HL-60 (cell line): ENCODE data around the gene ICAM1.

ENCODE experiments used
- DNase-seq, 2 experiments: peaks; one replicate each; pipeline ENCODE4 v3.0.0-alpha.2; 2010 to 2020; ENCODE audit warnings: low read depth in 1 of 2, low spot score in 1 of 2
- H3K27ac ChIP-seq: fragments of 250-450 bp; sonication (Bioruptor Pico); replicated peaks from 2 replicates; pipeline ENCODE4 v1.5.1; 2020; ENCODE audit warnings: mild to moderate bottlenecking, moderate library complexity
- H3K27me3 ChIP-seq: fragments of 250-450 bp; sonication (Bioruptor Pico); 2 replicates; pipeline ENCODE4 v1.5.1; 2021; ENCODE audit warnings: mild to moderate bottlenecking, moderate library complexity; ENCODE audit not compliant: insufficient read depth, poor library complexity, severe bottlenecking
- H3K4me3 ChIP-seq: replicated peaks from 2 replicates; pipeline ENCODE4 v1.5.1; 2011; ENCODE audit warnings: mild to moderate bottlenecking, control low read depth, low read length; ENCODE audit not compliant: insufficient read depth
- CTCF ChIP-seq: IDR thresholded peaks from one replicate; pipeline ENCODE4 v1.5.1; 2011; ENCODE audit warnings: low read length, control low read depth, inconsistent platforms; ENCODE audit not compliant: insufficient read depth
- GABPA ChIP-seq: IDR thresholded peaks from 2 replicates; pipeline ENCODE4 v1.6.1; 2012; ENCODE audit warnings: low read depth
- POLR2AphosphoS5 ChIP-seq: IDR thresholded peaks from 2 replicates; pipeline ENCODE4 v1.6.1; 2012; ENCODE audit warnings: low read depth
- REST ChIP-seq: IDR thresholded peaks from 2 replicates; pipeline ENCODE4 v1.6.1; 2012; ENCODE audit warnings: low read depth; ENCODE audit not compliant: insufficient replicate concordance
- SPI1 ChIP-seq: IDR thresholded peaks from 2 replicates; pipeline ENCODE4 v1.6.1; 2012; ENCODE audit warnings: low read depth, mild to moderate bottlenecking, borderline replicate concordance

Gene ICAM1

GRCh38 chr19:10293637-10294367 is 22.9 kb downstream of the ICAM1 start:
- TF ChIP-seq SPI1, result no peak
- TF ChIP-seq GABPA, result no peak
- TF ChIP-seq POLR2AphosphoS5, result no peak
- TF ChIP-seq REST, result no peak
- no peak for TF ChIP-seq CTCF
- H3K27me3 ChIP-seq, result peaks cover 66% of the 10 kb centered on the region
- no peak for DNase-seq
- H3K4me3 ChIP-seq, result no peak overlapping the region
- no peak overlapping the region for H3K27ac ChIP-seq

- no peak overlapping the region for H3K27ac ChIP-seq
- TF ChIP-seq GABPA (no peak), CTCF (no peak), REST (no peak), SPI1 (no peak), POLR2AphosphoS5 (no peak)
- H3K4me3 ChIP-seq, result no peak overlapping the region
- DNase-seq, result no peak
- peaks cover 60% of the 10 kb centered on the region for H3K27me3 ChIP-seq
These were observed 23.4 kb downstream of the ICAM1 start for GRCh38 chr19:10294368-10294697.

- no peak for DNase-seq
- no peak for TF ChIP-seq REST
- TF ChIP-seq GABPA, result no peak
- peak overlapping the region; percentile 20; the same call in 1 of the 2 replicates for H3K4me3 ChIP-seq
- H3K27ac ChIP-seq, result no peak overlapping the region
- H3K27me3 ChIP-seq, result peaks cover 51% of the 10 kb centered on the region
These were observed 24.5 kb downstream of the ICAM1 start for GRCh38 chr19:10295305-10295846.
